GM19043 (cell line): ENCODE data around the gene PCSK1N.
"Not testable (repeated sequence)": the region's sequence is repeated elsewhere in the genome, so short reads cannot be mapped to it uniquely, and the experiment has no call there.

Experiments used
- ATAC-seq: cut with Tn5 transposase; IDR thresholded peaks from one replicate; pipeline ENCODE4 v1.9.1; 2021; ENCODE audit warnings: low read depth; ENCODE audit not compliant: unreplicated experiment

Gene PCSK1N

GRCh38 chrX:48835524-48836329, at the start of gene PCSK1N:
TSS of gene PCSK1N (minus strand) at chrX:48835610. CDS start at chrX:48835532, 78 bp downstream.
- no peak for ATAC-seq

DNA sequence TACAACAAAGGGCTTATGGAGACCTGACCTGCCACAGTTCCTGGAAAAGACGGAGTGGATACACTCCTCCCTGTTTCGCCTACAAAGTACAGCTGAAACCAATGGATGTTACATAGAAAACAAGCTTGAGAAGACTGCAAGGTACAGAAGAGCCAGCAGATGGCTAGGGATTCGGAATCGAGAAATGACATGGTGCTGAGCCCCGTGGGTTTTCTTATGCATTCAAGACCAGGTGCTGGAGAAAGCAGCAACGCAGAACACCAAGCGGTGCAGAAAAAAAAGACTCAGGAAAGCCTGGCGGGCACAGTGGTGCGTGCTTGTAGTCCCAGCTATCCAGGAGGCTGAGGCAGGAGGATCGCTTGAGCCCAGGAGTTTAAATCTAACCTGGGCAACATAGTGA, 48.3 kb upstream of the PCSK1N start:
- no peak for ATAC-seq

DNA sequence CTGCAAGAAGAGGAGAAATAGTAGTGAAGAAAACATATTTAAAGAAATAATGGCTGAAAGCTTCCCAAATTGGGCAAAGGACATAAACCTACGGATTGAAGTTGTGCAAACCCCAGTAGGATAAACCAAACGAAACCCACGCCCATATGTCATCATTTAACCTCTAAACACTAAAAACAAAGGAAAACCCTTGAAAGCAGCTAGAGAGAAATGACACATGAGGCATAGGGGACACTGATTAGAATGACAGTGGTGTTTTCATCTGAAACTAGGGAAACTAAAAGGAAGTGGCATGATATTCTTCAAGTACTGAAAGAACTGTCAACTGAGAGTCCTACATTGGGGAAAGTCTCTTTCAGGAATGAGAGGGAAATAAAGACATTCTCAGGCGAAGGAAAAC, 41.5 kb upstream of the PCSK1N start:
- ATAC-seq, result not testable (repeated sequence)

DNA sequence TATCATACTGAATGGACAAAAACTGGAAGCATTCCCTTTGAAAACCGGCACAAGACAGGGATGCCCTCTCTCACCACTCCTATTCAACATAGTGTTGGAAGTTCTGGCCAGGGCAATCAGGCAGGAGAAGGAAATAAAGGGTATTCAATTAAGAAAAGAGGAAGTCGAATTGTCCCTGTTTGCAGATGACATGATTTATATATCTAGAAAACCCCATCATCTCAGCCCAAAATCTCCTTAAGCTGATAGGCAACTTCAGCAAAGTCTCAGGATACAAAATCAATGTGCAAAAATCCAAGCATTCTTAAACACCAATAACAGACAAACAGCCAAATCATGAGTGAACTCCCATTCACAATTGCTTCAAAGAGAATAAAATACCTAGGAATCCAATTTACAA, 36.6 kb upstream of the PCSK1N start:
- ATAC-seq, result not testable (repeated sequence)

DNA sequence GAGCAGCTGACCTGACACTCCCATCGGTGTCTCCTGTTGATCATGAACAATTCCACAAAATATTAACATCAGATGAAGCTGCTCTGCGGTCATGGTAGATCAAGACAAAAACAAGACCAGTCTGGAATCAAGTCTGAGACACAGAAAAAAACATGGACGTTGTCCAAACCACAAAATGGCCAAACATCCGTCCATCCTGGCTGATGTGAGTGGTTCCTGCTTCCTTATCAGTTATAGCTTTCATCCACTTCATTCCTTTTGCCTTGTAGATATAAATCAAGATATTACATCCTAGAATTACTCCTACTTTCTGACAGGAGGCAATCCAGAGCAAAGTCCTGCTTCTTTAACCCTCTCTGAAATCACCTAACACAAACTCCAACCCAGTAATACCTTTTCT, 28.8 kb upstream of the PCSK1N start:
- ATAC-seq, result no peak

GRCh38 chrX:48854898-48855297, 19.5 kb upstream of the PCSK1N start:
- ATAC-seq, result no peak

- not testable (repeated sequence) for ATAC-seq
Observed at GRCh38 chrX:48854121-48854804, 18.9 kb upstream of the PCSK1N start.

- ATAC-seq, result not testable (repeated sequence)
Observed at GRCh38 chrX:48853494-48853893, 18.1 kb upstream of the PCSK1N start.

DNA sequence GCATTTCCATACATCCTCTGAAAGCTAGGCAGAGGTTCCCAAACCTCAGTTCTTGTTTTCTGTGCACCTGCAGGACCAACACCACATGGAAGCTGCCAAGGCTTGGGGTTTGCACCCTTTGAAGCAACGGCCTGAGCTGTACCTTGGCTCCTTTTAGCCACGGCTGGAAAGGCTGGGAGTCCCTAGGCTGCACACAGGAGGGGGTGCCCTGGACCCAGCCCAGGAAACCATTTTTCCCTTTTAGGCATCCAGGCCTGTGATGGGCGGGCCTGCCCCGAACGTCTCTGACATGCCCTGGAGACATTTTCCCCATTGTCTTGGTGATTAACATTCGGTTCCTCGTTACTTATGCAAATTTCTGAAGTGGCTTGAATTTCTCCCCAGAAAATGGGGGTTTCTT, 17.4 kb upstream of the PCSK1N start:
- no peak for ATAC-seq

DNA sequence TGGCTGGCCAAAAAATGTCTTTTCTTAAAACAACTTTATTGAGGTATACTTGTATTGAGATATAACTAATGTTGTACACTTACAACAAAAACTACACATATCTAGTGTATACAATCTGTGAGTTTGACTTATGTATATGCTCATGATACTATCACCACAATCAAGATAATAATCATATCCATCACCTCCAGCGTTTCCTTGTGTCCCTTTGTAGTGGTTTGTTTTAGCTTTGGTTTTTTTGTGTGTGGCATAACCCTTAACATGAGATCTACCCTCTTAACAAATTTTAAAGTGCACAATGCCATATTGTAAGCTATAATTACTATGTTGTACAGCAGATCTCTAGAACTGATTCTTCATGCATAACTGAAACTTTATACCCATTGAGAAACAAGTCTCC, 13.4 kb upstream of the PCSK1N start:
- ATAC-seq, result no peak

DNA sequence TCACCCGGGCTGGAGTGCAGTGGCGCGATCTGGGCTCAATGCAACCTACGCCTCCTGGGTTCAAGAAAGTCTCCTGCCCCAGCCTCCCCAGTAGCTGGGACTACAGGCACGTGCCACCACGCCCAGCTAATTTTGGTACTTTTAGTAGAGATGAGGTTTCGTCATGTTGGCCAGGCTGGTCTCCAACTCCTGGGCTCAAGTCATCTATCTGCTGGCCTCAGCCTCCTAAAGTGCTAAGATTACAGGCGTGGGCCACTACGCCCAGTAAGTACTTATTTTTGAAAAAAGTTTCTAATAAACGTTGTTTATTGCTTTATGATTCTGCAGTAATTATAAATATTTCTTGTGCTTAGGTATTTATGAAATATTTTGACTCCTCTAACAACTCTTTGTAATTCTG, 4.3 kb upstream of the PCSK1N start:
- ATAC-seq, result no peak

- no peak for ATAC-seq
Observed at GRCh38 chrX:48834383-48834709, 1.1 kb downstream of the PCSK1N start.

DNA sequence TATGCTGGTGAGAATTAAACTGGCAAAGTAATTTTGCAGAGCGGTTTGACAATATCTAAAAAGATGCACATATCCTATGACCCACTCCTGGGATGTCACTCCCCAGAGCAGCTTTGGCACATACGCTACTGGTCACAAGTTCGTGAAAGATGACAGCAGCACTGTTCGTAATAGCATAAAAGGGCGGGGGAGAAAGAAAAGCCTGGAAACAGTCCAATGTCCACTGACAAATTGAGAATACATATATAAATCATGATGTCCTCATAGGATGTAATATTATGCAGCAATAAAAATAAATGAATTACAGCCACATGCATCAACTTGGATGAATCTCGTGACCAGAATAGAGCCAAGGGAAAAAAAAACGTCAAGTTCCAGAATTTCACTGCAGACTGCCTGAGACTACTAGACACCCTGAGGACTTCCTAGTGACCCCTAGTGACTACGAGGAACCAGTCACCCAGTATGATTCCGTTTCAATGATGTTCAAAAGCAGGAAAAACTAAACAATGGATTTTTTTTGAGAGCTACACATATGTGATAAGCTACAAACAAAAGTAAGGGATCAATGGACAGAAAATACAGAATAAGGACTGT, 1.8 kb downstream of the PCSK1N start:
- ATAC-seq, result no peak

DNA sequence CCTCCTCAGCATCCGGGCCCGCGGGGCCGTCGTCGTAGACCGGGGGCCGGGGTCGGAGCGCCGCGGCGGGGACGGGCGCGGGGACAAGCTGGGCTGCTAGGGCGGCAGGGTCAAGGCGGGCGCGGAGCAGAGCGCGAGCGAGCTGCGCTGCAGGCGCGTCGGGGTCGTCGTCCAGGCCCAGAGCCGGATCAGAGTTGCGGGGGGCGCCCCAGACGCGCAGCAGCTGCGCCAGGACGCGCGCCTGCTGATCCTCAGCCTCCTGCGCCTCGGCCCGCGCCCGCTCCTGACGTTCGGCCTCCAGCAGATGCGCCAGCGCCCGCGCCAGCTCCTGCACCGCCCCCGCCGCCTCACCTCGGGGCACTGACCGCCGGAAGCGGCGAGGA, 3.5 kb downstream of the PCSK1N start:
- no peak for ATAC-seq

GRCh38 chrX:48831136-48831908, 4.1 kb downstream of the PCSK1N start:
- ATAC-seq, result no peak

- no peak for ATAC-seq
Observed at GRCh38 chrX:48829016-48829735, 6.2 kb downstream of the PCSK1N start.

DNA sequence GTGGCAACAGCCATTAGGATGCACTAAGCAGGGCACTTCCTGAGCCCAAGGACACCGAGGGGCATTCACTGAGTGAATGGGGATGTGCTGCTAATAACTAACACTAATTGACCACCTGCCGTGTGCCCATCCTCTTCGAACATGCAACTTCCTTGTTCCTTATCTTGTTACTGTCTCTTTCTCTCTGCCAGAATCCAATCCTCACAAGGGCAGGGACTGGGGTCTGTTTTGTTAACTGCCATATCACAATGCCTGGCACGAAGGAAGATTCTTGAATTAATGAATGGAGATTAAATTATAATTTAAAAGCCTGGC, 7.8 kb downstream of the PCSK1N start:
- ATAC-seq, result no peak

DNA sequence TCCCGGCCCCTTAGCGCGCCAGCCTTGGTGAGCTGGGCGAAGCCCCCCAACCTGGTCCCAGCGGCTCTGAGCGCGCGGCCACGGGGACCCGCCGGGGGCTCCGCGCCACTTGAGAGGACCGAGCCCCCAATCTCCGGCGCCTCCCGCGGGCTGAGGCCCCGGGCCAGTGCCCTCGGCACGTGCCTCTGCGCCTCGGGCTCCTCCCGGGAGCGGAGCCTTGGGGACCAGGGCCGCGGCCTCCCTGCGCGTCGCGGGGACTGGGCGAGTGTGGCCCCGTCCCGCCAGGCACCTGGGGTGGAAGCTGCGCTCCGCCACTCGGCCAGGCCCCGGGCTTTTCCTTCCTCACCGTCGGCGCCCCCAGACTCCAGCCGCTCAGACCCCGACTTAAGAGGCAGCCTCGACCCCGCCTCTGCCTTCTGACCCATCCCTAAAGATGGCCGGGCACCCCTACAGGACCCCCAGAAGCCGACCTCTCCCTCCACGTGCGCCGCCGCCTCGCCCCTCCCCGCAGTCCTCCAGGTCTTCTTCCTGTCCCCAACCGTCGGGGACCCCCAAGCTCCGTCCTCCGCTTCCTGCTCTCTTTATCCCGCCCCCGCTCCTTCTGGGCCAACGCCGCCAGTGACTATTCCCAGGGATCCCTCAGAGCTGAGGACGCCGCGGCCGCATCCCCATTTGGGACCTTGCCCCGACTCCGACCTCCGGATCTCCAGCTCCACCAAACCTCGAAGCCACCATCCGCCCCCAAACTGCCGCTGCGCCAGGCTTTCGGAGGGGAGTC, 8.3 kb downstream of the PCSK1N start:
- no peak for ATAC-seq

DNA sequence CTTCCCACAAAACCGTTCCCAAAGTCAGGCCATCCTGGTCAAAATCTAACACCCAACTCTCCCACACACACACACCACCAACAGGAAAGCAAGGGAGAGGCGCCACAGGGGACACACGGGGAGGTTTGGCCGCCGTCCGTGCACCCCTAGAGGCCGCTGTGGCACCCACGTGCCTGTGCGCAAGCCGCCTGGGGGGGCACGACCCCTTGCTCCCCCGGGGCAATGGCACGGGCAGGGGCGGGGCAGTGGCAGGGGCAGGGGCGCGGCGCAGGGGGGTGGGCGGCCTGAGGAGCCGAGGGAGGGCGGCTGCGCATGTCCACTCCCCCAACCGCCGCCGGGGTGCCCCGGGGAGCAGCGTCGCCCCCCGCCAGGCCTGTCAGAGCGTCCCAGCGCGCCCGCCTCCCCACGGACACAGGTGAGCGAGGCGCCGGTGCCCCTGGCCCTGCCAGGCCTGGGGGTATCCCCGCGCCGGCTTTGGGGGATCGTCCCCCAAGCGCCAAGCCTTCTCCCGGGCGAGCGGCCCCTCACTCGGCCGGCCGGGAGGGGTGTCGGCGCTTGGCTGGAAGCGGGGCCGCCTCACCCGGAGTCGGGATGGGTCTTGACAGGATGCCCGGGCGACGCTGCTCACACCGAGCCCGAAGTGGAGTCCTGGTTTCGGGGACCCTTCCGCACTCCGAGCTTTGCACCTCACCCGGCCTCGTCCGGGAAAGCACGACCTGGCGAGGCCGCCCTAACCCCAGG, 9.1 kb downstream of the PCSK1N start, which contains the start of gene ERAS:
ERAS (plus strand) TSS at position 379 of the 741 bp plus-strand sequence. CDS start 2,611 bp downstream, outside the sequence.
- no peak for ATAC-seq
